Panc1 (cell line): ENCODE results near the gene SIGLEC7. TPM values are rescaled to one million over a fixed set of nuclear protein-coding genes. Genes with fewer than 3 reads are reported as not detected.

ENCODE experiments used
- ATAC-seq: fragments of 200-7000 bp; cut with Tn5 transposase; 2 replicates; pipeline ENCODE4 v1.9.1; 2020; ENCODE audit warnings: mild to moderate bottlenecking, moderate library complexity
- BruUV-seq: library from RNA; stranded (reverse); fragments of 400-500 nt; replicated peaks from 2 replicates; lab custom pipeline; 2021; lab: Mats Ljungman, UMichigan
- CTCF ChIA-PET: fragments of 300-600 bp; sonication (Branson Sonifier 250); formaldehyde crosslinking; loops from one replicate; lab custom pipeline; 2022; ENCODE audit warnings: antibody characterized with exemption; lab: Charles Lee
- POLR2A ChIA-PET: fragments of 300-600 bp; sonication (Branson Sonifier 250); formaldehyde crosslinking; loops from one replicate; lab custom pipeline; 2022; ENCODE audit warnings: antibody characterized with exemption; lab: Charles Lee
- DNase-seq: peaks from one replicate; pipeline ENCODE4 v3.0.0-alpha.2; 2010; ENCODE audit warnings: low read depth, low spot score
- H3K27ac ChIP-seq: 2 replicates; pipeline ENCODE4 v1.5.1; 2011; ENCODE audit warnings: mild to moderate bottlenecking, low read length, inconsistent platforms
- H3K27me3 ChIP-seq: fragments of 200-500 bp; sonication (Bioruptor generic); 2 replicates; pipeline ENCODE4 v1.6.0; 2014; ENCODE audit warnings: low read length, inconsistent platforms; ENCODE audit not compliant: control insufficient read depth, insufficient read depth
- H3K36me3 ChIP-seq: fragments of 200-500 bp; sonication (Bioruptor generic); 2 replicates; pipeline ENCODE4 v1.5.1; 2014; ENCODE audit warnings: inconsistent platforms, mild to moderate bottlenecking, low read length, moderate library complexity; ENCODE audit not compliant: control insufficient read depth, insufficient read depth
- H3K4me1 ChIP-seq: 2 replicates; pipeline ENCODE4 v1.5.1; 2011; ENCODE audit warnings: inconsistent platforms, mild to moderate bottlenecking, low read length, moderate library complexity; ENCODE audit not compliant: control insufficient read depth, insufficient read depth
- H3K4me3 ChIP-seq, 2 experiments: 2 replicates each; pipeline ENCODE4 v1.5.1; 2011 to 2012; ENCODE audit warnings: low read depth in 2 of 2, low read length in 2 of 2, mild to moderate bottlenecking in 2 of 2, inconsistent platforms in 1 of 2, moderate library complexity in 1 of 2
- H3K9me3 ChIP-seq: fragments of 200-500 bp; sonication (Bioruptor generic); 2 replicates; pipeline ENCODE4 v1.5.1; 2014; ENCODE audit warnings: low read depth, mild to moderate bottlenecking, inconsistent platforms, low read length, moderate library complexity; ENCODE audit not compliant: control insufficient read depth, insufficient read depth
- CTCF ChIP-seq: fragments of 450-650 bp; IDR thresholded peaks from 2 replicates; pipeline ENCODE4 v1.5.1; 2017; ENCODE audit warnings: mild to moderate bottlenecking
- in situ Hi-C: cut with HindIII; loops from 2 replicates; pipeline ENCODE4 v1.10.0; 2016; ENCODE audit warnings: low sequenced_read_pairs, low pct_unique_long_range_greater_than_20kb
- intact Hi-C: fragments of 100-400 bp; cut with micrococcal nuclease; formaldehyde crosslinking; loops from one replicate; pipeline ENCODE4 v1.10.0; 2022; ENCODE audit not compliant: unreplicated experiment
- total RNA-seq: library from RNA; stranded (reverse); gene quantifications from one replicate; pipeline ENCODE4 v1.2.1, GENCODE V29; 2021; ENCODE audit not compliant: unreplicated experiment
- TF ChIP-seq, protein P1 (sequence below), 2 experiments: IDR thresholded peaks; 2 replicates each; pipeline ENCODE4 v1.6.1; 2011 to 2012; ENCODE audit warnings: low read depth in 2 of 2, control low read depth in 1 of 2, low read length in 1 of 2, mild to moderate bottlenecking in 1 of 2, moderate library complexity in 1 of 2; ENCODE audit not compliant: insufficient read depth in 1 of 2

Gene SIGLEC7
- total RNA-seq, 1 experiment from 2014 or later = not detected

DNA sequence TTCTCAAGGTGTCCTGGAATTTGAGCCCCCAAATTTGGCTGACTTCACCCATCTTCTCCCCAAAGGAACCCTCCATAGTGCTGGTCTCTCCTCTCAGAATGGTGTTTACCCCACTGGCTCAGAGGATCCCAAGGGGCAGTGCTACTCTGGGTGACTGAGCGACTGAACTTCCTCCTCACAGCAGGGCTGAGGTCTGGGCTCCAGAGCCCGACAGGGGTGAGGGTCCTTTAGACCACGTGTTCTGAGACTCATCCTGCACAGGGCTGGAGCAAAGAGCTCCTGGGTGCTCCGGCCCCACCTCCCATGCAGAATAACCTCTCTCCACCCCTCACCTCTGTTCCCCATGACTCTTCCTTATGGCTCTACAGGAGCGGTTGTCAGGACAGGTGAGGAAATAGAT, 59.6 kb downstream of the SIGLEC7 start:
- Histone ChIP-seq H3K4me3 (no peak overlapping the region), H3K36me3 (no peaks in the 10 kb centered on the region), H3K27ac (no peak overlapping the region), H3K4me1 (no peaks in the 10 kb centered on the region), H3K27me3 (peaks cover 4% of the 10 kb centered on the region; the same call in 1 of the 2 replicates), H3K9me3 (no peaks in the 10 kb centered on the region)
- in situ Hi-C loops = no loop called here
- CTCF ChIA-PET = no interaction called here
- no TSS peak for BruUV-seq
- TF ChIP-seq, protein P1, sequence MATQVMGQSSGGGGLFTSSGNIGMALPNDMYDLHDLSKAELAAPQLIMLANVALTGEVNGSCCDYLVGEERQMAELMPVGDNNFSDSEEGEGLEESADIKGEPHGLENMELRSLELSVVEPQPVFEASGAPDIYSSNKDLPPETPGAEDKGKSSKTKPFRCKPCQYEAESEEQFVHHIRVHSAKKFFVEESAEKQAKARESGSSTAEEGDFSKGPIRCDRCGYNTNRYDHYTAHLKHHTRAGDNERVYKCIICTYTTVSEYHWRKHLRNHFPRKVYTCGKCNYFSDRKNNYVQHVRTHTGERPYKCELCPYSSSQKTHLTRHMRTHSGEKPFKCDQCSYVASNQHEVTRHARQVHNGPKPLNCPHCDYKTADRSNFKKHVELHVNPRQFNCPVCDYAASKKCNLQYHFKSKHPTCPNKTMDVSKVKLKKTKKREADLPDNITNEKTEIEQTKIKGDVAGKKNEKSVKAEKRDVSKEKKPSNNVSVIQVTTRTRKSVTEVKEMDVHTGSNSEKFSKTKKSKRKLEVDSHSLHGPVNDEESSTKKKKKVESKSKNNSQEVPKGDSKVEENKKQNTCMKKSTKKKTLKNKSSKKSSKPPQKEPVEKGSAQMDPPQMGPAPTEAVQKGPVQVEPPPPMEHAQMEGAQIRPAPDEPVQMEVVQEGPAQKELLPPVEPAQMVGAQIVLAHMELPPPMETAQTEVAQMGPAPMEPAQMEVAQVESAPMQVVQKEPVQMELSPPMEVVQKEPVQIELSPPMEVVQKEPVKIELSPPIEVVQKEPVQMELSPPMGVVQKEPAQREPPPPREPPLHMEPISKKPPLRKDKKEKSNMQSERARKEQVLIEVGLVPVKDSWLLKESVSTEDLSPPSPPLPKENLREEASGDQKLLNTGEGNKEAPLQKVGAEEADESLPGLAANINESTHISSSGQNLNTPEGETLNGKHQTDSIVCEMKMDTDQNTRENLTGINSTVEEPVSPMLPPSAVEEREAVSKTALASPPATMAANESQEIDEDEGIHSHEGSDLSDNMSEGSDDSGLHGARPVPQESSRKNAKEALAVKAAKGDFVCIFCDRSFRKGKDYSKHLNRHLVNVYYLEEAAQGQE (IDR thresholded peaks at IDR 0.05; ENCODE audit: insufficient read depth in 1 of 2, low read depth in 2 of 2, low read length in 1 of 2) = no peak
- TF ChIP-seq CTCF = no peak
- POLR2A ChIA-PET = no interaction called here
- ATAC-seq = no peak
- DNase-seq = no peak
- intact Hi-C loops = no loop called here

Other genes starting within 250 kb of the SIGLEC7 start
- gene KLK4, start 230.9 kb upstream of the SIGLEC7 start, total RNA-seq = not detected
- not detected for gene KLK5, start 189.3 kb upstream of the SIGLEC7 start, total RNA-seq
- gene KLK6, start 172.7 kb upstream of the SIGLEC7 start, total RNA-seq = not detected
- gene KLK7, start 158.4 kb upstream of the SIGLEC7 start, total RNA-seq = not detected
- gene KLK8, start 140.7 kb upstream of the SIGLEC7 start, total RNA-seq = not detected
- gene KLK10, start 122.6 kb upstream of the SIGLEC7 start, total RNA-seq = not detected
- not detected for gene KLK11, start 115.7 kb upstream of the SIGLEC7 start, total RNA-seq
- gene KLK12, start 107.3 kb upstream of the SIGLEC7 start, total RNA-seq = not detected
- not detected for gene KLK13, start 77.2 kb upstream of the SIGLEC7 start, total RNA-seq
- gene KLK14, start 59.4 kb upstream of the SIGLEC7 start, total RNA-seq = not detected
- 9.3 TPM for gene CTU1, start 33.9 kb upstream of the SIGLEC7 start, total RNA-seq
- not detected for gene SIGLEC9, start 17.4 kb upstream of the SIGLEC7 start, total RNA-seq
- 0.13 TPM for gene CD33, start 82.8 kb downstream of the SIGLEC7 start, total RNA-seq
- not detected for gene SIGLECL1, start 108.8 kb downstream of the SIGLEC7 start, total RNA-seq
- gene IGLON5, start 169.3 kb downstream of the SIGLEC7 start, total RNA-seq = 0.13 TPM
- 3.3 TPM for gene VSIG10L, start 199.8 kb downstream of the SIGLEC7 start, total RNA-seq
- 66.2 TPM for gene ETFB, start 224.1 kb downstream of the SIGLEC7 start, total RNA-seq
- gene CLDND2, start 226.7 kb downstream of the SIGLEC7 start, total RNA-seq = 0.95 TPM
- gene NKG7, start 230.4 kb downstream of the SIGLEC7 start, total RNA-seq = 0.23 TPM
- gene LIM2, start 245.7 kb downstream of the SIGLEC7 start, total RNA-seq = not detected
- gene C19orf84, start 248.3 kb downstream of the SIGLEC7 start, total RNA-seq = not detected